ENCODE results near the gene SLC35F4.
"Not testable (repeated sequence)": the region's sequence is repeated elsewhere in the genome, so short reads cannot be mapped to it uniquely, and the experiment has no call there.

The SLC35F4 gene

DNA sequence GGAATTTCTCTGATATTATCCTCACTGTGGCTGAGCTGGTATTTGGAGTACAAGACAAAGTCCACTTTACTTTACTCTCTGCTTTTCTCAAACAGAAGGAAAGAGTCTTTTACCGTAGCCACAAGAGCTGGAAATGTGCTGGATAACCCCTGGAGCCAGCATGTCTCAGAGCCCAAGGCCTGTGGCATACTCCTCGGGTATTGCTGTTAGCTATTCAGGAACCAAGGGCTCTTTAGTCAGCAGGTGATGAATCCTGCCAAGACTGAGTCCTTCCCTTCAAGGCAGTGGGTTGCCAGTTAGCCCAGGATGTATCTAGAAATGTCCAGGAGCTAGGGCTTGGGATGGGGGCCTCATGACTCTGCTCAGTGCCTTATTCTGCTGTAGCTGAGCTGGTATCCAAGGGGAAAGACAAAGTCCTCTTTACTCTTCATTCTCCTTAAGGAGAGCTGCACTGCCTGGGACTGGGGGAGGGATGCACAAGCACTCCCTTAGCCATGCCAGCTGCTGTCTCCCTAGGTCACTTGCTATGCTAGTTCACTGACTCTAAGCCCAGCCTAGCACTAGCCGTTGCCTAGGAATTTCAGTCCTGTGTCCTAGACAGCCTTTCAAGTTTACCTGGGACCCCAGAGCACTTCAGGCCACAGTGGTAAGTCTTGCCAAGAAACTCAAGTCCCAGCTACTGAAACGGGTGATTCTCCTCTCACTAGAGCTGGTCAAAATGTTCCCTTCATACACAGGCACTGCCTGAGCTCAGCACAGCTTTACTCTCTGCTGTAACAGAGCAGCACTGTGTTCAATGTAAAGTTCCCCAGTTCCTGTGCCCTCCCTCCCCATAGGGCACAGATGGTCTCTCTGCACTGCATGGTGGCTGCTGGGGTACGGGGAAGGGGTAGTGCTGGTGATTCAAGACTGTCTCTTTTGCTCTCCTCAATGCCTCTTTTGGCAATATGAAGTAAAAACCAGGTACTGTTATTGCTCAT is 136.4 kb downstream of the SLC35F4 start:
- in situ Hi-C loops (cut with MboI; ENCODE audit: low sequenced_read_pairs), result no loop called here

DNA sequence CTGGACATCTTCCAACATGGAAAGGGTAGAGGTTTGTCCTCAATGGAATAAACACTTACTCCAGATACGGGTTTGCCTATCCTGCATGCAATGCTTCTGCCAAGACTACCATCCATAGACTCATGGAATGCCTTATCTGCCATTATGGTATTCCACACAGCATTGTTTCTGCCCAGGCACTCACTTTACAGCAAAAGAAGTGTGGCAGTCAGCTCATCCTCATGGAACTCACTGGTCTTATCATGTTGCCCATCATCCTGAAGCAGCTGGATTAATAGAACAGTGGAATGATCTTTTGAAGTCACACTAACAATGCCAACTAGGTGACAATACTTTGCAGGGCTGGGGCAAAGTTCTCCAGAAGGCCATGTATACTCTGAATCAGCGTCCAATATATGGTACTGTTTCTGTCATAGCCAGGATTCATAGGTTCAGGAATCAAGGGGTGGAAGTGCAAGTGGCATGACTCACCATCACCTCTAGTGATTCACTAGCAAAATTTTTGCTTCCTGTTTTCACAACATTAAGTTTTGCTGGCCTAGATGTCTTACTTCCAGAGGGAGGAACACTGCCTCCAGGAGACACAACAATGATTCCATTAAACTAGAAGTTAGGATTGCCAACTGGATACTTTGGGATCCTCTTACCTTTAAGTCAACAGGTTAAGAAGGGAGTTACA is 140.4 kb downstream of the SLC35F4 start:
- in situ Hi-C loops (cut with MboI; ENCODE audit: low sequenced_read_pairs), result no loop called here

DNA sequence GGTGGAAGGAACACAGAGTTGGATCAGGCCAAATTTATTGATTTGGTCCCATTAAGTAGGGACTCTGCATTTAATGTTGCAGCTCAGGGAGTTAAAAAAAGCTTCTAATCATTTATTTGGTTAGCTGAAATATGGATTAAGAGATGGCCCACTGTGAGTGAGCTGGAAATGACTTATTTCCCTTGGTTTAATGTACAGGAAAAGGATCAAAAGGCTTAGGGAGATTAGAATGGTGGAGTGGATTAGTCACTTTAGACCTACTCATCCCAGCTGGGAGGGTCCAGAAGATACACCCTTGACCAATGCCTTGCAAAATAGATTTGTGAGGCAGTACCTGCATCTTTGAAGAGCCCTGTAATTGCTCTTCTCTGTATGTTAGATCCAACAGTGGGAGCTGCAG is 143.8 kb downstream of the SLC35F4 start:
- in situ Hi-C loops (cut with MboI; ENCODE audit: low sequenced_read_pairs), result not testable (repeated sequence)

DNA sequence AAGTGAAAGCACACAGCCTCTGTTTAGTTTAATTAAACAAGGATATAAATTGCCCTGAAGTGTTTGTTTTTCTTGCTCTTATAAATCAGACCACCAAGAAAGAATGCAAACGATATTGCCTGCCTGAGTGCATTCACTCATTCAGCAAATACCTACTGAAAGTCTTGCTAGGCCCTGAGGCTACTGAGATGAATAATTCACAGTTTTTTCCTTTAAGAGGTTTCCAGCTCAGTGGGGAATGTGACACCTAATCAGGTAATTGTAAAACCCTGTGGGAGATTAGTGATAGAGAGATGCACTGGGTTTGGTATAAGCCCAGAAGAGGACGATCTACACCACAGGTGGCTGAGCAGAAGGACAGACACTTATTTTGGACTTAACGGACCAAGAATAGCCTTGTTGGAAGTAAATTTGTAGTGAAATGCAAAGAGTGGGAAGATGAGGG is 151.4 kb downstream of the SLC35F4 start:
- in situ Hi-C loops (cut with MboI; ENCODE audit: low sequenced_read_pairs), result no loop called here

DNA sequence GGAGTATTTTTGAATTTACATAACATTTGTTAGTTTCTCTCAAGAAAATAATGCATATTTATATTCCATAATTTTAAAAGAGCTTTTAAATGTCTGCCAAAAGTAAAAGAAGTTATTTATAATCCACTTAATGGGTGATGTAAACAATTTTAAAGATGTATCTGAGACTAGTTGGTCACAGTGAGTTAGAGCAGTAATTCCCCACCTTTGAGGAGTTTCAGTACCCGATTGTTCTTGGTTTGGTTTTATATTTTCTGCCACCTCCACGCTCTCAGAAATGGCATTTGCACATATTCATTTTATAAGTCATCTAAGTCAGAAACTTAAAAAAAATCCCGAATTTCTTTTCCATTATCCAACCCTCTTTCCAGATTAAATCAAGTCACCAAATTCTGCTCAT is 153.2 kb downstream of the SLC35F4 start:
- in situ Hi-C loops (cut with MboI; ENCODE audit: low sequenced_read_pairs), result no loop called here

DNA sequence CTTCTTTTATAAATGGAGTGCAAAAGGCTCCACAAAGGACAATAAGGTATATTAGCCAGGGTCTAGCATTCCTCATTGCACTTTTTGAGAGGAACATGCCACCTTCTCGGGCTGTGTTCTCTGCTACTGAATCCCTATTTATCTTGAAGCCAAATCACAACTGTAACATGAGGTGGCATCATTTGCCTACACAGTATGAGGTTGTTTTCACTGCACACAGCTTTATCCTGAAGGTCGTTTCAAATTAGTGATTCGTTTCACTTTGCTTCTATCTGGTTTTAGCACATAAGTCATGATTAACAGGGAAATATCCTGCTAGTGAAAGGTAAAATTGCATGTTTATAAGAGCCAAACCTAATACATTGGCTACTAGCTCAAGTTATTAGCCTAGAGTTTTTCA is 153.8 kb downstream of the SLC35F4 start:
- in situ Hi-C loops (cut with MboI; ENCODE audit: low sequenced_read_pairs), result no loop called here

DNA sequence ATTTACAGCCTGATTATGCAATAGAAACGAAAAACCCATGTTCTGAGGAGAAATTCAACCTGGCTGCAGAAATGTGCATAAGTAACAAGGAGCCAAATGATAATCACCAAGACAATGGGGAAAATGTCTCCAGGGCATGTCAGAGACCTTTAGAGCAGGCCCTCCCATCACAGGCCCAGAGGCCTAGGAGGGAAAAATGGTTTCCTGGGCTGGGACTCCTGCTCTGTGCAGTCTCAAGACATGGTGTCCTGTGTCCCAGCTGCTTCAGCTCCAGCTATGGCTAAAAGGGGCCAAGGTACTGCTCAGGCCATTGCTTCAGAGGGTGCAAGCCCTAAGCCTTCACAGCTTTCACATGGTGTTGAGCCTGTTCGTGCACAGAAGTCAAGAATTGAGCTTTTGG is 156.0 kb downstream of the SLC35F4 start:
- in situ Hi-C loops (cut with MboI; ENCODE audit: low sequenced_read_pairs), result no loop called here

DNA sequence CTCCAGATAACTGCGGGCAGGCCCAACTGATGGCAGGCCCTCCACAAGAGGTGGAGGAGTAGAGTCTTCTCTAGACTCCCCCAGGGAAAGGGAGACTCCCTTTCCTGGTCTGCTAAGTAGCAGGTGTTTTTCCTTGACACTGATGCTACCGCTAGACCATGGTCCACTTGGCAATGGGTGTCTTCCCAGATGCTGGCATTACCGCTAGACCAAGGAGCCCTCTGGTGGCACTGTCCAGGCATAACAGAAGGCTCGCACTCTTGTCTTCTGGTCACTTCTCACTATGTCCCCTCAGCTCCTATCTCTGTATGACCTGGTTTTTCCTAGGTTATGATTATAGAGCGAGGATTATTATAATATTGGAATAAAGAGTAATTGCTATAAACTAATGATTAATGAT is 156.8 kb downstream of the SLC35F4 start:
- in situ Hi-C loops (cut with MboI; ENCODE audit: low sequenced_read_pairs), result not testable (repeated sequence)

DNA sequence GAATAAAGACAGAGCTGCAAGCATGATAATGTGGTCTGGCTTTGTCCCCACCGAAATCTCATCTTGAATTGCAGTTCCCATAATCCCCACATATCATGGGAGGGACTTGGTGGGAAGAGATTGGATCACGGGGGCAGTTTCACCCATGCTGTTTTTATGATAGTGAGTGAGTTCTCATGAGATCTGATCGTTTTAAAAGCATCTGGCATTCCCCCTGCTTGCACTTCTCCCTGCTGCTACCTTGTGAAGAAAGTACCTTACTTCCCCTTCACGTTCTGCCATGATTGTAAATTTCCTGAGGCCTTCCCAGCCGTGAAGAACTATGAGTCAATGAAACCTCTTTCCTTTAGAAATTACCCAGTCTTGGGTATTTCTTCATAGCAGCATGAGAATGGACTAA is 158.7 kb downstream of the SLC35F4 start:
- in situ Hi-C loops (cut with MboI; ENCODE audit: low sequenced_read_pairs), result no loop called here

DNA sequence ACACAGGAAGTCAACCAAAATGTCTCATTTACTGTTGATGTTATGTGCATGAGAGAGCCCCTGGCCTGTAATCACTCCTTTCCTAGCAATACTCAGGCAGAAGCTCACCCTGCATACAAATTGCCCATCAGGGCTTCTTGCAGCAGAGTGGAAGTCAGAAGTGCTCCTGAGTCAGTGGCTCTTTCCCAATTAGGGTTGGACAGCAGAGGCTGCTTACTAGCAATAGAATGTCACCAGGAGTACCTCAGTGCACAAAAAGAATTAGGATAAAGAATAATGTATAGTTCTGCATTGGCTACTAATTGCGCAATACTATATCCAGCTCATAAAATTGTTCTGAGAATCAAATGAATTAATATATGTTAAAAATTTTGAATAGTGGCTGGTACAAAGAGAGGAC is 161.1 kb downstream of the SLC35F4 start:
- in situ Hi-C loops (cut with MboI; ENCODE audit: low sequenced_read_pairs), result no loop called here

DNA sequence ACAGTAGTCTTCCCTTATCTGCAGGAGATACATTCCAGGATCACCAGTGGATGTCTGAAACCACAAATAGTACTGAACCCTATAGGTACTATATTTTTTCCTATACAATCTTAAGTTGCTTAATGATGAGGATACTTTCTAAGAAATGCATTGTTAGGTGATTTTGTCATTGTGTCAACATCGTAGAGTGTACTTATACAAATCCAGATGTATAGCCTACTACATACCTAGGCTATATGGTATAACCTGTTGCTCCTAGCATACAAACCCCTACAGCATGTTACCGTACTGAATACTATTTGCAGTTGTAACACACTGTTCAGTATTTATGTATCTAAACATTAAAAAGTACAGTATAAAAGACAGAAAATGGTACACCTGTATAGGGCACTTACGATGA is 165.9 kb downstream of the SLC35F4 start:
- in situ Hi-C loops (cut with MboI; ENCODE audit: low sequenced_read_pairs), result no loop called here

DNA sequence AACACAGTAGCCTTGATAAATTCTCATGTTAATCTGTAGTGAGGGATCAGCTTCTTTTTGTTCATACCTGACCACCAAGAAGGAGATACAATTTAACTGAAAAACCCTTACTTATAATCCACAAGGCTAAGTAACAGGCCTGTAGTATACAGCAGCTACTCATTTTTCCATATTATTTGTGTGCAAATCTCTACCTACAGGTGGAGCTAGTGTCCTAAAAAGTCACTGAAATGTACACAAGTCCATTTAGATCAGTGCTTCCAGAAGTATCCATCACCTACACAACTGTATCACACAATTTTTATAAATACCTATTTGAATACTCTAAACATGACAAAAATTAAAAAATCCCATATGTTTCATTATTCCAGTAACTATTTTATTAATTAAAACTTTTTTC is 173.2 kb downstream of the SLC35F4 start:
- in situ Hi-C loops (cut with MboI; ENCODE audit: low sequenced_read_pairs), result no loop called here

DNA sequence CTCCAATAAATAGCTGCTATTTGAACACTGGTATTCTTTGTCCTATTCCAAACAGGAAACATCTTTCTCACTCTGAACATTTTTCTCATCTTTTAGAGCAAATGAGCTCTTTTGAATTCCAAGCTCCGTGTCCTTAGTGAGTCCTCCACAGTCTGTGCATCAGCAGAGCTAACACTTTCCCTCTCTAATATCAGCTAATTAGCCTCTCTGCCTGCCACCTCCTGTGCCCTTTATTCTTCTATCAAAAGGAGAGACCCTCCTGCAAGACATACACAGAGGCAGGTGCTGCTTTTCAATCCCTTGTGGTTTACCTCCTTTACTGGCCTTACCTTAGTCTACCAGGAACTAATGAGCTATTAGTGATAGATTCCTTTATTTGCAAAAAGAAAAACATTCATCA is 178.5 kb downstream of the SLC35F4 start:
- in situ Hi-C loops (cut with MboI; ENCODE audit: low sequenced_read_pairs), result no loop called here

DNA sequence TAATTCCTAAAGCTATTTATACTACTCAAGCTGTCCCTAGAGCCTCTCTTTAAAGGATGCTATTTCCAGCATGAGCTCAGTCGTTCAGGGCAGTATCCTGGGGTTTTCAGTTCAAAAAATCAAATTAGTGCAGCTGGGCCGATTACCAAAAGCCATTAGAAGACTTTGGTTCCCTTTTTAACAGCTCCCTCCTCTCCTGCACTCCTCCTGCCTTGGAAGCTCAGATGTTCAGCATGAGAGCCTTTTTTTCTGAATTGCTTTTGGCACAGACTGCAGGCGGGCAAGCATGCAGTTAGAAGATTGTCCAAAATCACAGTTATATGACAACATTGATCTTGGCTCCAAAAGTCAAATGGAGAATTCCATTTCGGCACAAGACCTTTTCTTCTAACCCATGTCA is 179.6 kb downstream of the SLC35F4 start:
- in situ Hi-C loops (cut with MboI; ENCODE audit: low sequenced_read_pairs), result no loop called here

DNA sequence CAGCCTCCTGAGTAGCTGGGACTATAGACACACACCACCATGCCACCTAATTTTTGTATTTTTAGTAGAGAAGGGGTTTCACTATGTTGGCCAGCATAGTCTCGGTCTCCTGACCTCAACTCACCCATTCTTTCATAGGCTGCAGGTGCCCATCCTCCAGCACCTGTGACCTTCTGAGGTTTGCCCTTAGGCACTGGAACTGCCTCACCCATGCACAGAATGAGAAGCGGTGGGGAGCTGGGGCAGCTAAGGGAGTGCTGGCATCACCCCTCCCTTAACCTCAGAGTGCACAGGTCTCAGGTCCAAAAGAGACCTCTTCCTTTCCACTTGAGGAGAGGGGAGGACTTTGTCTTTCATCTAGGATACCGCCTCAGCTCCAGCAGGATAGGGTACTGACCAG is 194.9 kb downstream of the SLC35F4 start:
- in situ Hi-C loops (cut with MboI; ENCODE audit: low sequenced_read_pairs), result no loop called here

DNA sequence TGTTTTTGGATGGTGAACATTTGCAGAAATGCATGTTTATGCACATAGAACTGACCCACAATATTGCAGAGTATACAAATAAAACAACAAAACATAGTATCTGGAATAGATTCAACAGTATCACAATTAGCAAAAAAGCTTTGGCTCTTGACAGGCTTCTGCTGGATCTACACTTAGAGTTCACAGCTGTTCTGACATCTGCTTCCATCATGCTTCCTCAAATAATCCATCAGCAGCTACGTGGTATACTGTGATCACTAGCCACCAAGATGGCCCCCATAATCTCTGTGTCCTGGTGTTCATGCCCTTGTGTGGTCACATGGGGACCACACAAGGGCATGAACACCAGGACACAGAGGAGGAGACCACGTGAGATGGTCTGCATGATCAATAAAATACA is 205.7 kb downstream of the SLC35F4 start:
- in situ Hi-C loops (cut with MboI; ENCODE audit: low sequenced_read_pairs), result no loop called here

DNA sequence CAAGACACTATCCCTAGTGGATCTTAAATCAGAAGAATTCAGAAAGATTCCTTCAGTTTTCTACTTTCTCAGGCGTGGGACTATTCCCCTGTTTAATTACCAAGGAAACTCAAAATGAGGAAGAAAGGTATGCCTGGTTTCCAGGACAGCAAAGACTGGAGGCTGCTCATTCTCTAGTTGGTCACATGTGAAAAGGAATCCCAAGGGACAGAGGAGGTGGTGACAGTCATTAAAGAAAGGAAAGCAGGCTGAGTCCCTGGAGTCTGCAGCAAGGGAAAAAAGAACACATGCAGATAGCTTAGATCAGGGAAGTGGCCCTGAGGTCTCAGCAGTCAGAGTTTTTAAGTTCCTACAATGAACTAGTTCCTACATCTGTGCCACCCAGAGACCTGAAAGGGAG is 206.8 kb downstream of the SLC35F4 start:
- in situ Hi-C loops (cut with MboI; ENCODE audit: low sequenced_read_pairs), result no loop called here

DNA sequence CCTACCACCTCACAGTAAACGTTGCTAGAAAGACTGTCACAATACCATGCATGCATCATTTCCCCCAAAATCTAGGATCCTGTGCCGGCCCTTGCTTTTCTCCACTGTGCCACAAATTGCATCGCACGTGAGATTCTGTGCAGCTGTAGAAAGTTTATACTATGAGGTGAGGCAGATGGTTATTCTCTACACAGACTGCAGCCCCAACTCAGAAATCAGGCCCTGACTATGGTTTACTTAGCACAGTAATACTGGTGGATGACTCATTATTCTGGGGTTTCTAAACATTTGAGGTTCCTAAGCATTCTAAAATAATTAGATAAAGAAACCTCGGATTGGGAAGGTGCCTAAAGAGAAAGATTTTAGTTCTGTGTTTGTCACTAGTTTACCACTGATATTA is 208.4 kb downstream of the SLC35F4 start:
- in situ Hi-C loops (cut with MboI; ENCODE audit: low sequenced_read_pairs), result no loop called here

DNA sequence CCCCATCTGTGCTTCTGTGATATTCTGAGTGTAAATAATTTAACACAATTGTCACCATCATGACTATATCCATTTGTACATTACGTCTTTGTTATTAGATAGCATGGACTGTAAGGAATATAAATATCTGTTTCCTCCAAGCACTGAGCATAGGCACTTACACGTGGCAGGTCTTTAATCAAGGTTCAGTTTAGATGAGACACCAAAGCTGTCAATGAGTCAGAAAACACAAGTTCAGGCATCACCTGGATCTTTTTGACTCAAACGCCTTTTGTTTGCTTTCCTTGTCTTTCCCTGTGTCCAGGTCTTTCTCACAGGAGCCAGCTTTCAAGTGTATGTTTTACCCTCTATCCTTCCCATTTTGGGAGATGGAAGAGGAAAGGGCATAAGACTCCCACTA is 209.0 kb downstream of the SLC35F4 start:
- in situ Hi-C loops (cut with MboI; ENCODE audit: low sequenced_read_pairs), result no loop called here

DNA sequence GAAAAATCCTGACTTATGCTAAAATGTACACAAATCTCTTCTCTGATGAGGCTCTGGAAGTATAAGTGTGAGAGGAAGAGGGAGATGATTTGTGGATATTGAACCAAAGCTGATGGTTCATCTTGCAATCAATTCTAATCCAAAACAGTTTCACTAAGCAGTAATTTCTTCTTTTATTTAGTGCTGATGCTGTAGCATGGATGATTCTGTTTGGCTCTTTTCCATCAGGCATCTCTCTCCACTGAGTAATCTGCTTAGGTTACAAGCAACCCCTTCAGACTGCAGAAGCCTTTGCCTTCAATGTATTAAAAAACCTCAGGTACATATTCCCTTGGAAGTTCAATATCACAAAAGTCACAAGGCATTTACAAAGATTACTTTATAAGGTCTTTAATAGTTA is 213.1 kb downstream of the SLC35F4 start:
- in situ Hi-C loops (cut with MboI; ENCODE audit: low sequenced_read_pairs), result no loop called here

DNA sequence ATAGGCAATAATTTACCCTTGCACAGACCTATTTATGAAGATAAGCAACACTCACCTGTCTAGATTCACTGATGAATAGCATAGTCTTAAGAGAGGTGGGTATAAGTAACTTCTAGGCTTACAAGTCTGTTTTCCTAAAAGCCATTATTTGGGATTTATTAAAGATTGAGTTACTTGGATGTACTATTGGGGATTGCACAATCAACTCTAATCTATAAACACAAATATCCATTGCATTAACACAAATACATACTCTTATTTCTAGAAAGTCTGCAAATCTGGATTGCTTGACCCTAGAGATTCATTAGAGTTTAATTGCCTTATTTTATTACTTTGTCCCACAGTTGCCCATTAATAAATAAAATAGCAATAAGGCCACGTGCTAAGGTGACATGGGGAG is 224.1 kb downstream of the SLC35F4 start:
- in situ Hi-C loops (cut with MboI; ENCODE audit: low sequenced_read_pairs), result no loop called here

DNA sequence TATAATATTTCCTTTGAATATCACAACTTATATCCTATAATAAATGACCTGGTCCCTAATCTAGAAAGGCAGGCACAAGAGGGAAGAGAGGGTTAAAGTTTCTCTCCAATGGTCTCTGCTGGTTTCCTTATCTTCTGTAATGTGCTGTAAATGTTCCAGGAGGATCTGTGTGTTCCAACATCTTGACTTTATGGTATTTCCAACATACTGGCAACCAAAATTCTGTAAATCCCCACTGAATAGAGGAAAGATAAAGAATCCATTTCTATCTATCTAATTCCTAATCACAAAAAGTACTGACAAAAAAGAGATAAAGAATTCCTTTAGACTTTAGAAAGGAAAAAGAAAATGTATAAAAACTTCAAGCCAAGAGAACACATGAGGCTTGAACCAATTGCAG is 225.9 kb downstream of the SLC35F4 start:
- in situ Hi-C loops (cut with MboI; ENCODE audit: low sequenced_read_pairs), result no loop called here

Measured in HL-60/S4 treated with phorbol 12-myristate 13-acetate at 8.2 ng/mL for 4 days and 3 days (cell line).